ENCODE data around the gene PLEKHG4.

Gene PLEKHG4

DNA sequence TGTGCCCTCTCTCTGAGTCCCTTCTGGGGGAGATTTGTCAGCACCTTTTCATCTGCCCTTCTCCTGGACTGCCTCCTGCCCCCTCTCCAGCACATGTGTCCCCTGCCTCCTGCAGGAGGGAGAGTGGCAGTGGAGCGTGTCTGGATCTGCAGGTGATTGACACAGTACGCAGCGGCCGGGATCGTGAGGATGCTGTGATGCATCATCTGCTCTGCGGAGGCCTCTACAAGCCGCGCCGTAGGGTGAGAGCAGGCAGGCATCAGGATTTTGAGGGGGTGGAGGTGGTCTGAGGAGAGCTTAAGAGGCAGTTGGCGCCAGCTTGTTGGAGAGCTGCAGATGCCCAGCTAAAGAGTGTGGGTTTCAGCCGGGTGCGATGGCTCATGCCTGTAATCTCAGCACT is 19.6 kb upstream of the PLEKHG4 start:
- in situ Hi-C loops (cut with MboI; ENCODE audit: low sequenced_read_pairs) = no loop called here

DNA sequence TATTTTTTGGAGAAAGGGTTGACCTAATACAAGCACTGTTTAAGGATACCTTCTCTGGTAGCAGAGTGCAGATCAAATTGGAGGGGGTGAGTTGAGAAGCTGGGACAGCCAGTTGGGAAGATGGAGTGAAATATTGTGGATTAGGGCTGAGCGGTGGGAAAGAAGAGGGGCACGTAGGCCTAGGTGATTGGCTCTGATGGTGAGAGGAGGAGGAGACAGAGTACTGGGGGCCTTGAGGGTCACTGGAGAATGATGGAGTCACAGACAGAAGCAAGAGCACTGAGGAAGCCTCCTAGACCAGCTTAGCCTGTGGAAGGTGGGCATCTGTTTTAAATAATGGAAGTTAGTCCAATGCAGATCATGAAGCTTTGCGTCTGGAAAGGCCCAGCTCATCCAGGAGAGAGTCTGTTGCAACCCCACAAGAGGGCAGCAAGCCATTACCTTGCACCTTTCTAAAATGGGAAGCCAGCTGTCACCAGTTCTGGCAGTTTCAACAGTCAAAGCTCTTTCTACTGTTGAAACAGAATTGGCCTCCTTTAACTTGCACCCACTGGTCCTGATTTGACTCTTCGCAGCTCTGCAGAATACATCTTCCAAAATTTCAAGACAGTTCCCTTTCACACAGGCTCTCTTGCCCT is 18.8 kb upstream of the PLEKHG4 start:
- in situ Hi-C loops (cut with MboI; ENCODE audit: low sequenced_read_pairs) = no loop called here

DNA sequence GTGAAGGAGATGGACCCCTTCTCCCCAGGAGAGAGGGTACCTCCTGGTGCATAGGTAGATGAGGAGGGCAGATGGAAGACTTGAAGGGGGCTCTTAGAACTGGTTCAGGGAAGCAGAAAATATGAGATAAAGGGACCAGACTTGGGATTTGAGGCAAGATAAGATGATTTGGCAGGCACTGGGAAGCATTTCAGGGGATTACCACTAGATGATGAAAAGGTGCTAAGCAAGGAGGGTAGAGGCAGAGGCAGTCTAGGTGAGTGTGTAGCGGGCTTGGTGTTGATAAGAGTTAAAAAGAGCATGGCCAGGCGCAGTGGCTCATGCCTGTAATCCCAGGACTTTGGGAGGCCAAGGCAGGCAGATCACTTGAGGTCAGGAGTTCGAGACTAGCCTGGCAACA is 16.1 kb upstream of the PLEKHG4 start:
- in situ Hi-C loops (cut with MboI; ENCODE audit: low sequenced_read_pairs) = no loop called here

DNA sequence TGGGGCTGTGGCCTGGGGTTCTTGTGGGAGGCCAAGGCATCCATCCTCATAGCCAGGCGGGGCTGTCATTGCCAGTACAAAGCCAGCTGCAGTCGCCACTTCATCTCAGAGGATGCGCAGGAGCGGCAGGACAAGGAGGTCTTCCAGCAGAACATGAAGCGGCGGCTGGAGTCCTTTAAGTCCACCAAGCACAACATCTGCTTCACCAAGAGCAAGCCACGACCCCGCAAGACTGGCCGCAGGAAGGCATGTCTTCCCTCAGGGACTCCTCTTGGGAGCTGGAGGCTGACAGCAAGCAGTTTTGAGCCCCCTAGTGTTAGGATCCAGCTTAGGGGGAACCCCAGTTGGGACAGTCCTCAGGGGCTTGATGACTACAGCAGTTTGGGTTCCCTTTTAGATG is 15.1 kb upstream of the PLEKHG4 start:
- in situ Hi-C loops (cut with MboI; ENCODE audit: low sequenced_read_pairs) = no loop called here

DNA sequence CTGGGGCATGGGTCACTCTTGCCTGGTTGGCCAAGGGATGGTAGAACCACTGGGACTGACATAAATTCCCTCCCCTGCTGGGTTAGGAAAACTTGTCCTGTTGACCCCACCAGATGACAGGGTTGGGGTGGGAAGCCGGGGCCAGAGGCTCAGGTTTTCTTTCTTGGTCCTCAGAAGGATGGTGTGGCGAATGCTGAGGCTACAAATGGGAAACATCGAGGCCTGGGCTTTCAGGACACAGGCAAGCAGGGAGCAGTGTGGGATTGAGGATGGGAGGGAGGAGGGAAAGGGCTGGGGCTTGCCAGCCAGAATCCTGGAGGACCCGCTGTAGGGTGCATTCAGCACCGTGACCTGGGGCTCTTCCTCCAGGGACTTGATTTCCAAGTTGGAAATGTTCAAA is 14.5 kb upstream of the PLEKHG4 start:
- in situ Hi-C loops (cut with MboI; ENCODE audit: low sequenced_read_pairs) = no loop called here

DNA sequence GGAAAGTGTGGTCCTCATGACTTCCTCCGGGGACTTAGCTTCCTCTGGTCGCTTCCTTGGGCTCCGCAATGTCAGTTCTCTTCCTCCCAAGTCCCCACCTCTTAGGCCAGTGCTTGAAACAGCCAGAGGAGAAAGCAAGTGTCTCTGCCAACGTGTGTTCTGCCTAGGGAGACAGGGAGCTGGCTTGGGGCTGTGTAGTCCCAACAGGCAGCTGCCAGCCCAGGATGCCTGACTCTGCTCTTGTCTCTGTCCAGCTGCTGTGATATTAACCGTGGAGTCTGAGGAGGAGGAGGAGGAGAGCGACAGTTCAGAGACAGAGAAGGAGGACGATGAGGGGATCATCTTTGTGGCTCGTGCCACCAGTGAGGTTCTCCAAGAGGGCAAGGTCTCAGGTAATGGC is 13.5 kb upstream of the PLEKHG4 start:
- in situ Hi-C loops (cut with MboI; ENCODE audit: low sequenced_read_pairs) = no loop called here

DNA sequence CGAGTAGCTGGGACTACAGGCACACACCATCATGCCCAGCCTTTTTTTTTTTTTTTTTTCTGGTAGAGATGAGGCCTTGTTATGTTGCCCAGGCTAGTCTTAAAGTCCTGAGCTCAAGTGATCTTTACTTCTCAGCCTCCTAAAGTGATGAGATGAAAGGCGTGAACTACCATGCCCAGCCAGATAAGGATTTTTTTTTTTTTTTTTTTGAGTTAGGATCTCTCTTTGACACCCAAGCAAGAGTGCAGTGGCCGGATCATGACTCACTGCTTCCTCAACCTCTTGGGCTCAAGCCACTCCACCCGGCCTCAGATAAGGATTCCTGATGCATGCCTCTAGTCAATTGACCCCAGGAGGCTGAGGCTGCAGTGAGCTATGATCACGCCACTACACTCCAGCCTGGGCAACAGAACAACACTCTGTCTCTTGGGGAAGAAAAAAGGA is 11.2 kb upstream of the PLEKHG4 start:
- in situ Hi-C loops (cut with MboI; ENCODE audit: low sequenced_read_pairs) = no loop called here

DNA sequence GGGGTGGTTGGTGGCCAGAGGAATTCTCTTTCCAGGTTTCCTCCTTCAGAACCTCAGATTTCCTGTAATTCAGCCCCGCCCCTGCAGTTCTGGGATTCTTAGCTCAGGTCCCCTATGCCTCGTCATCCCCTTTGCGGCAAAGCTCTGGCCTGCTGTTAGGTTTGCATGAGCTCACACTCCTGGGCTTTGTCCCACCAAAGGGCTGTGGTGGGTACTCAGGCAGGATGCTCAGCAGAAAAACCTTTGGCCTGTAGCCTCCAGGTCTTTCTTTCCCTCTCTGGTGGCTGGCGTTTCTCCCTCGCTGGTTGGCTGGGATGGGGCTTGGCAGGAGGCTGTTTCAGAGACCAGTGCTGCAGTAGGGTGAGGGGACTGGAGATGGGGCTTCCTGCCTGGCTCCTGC is 9.6 kb upstream of the PLEKHG4 start:
- in situ Hi-C loops (cut with MboI; ENCODE audit: low sequenced_read_pairs) = no loop called here

DNA sequence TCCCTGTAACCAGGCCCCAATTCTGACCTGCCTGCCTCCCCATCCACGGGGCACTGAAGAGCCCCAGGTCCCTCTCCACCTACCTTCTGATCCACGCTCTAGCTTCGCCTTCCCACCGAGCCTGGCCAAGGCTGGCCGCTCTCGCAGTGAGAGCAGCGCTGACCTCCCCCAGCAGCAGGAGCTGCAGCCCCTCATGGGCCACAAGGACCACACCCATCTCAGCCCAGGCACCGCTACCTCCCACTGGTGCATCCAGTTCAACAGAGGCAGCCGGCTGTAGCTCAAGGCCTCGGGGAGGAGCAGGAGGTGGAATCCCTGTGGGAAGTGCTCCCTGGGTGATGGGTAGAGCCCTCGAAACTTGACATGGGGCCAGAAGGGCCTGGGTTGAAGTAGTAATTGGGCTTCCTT is 8.4 kb upstream of the PLEKHG4 start:
- in situ Hi-C loops (cut with MboI; ENCODE audit: low sequenced_read_pairs) = no loop called here

DNA sequence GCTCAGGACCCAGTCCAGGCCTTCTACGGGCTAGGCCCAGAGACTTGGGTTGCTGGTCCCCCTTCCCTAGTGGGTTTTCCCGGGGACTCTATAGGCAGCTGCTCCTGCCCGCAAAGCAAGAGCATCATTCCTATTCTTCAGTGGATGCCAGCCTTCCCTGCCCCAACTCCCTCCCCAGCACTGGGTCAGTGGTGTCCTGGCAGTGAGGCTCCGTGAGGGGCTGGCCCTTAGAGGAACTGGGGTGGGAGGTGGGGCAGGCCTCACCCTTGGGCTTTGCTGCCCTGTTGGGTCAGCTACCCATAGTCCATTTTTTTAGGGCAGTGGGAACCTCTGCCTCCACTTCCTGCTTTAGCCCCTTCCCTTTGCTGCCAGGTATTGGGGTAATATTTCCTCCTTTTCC is 7.9 kb upstream of the PLEKHG4 start:
- in situ Hi-C loops (cut with MboI; ENCODE audit: low sequenced_read_pairs) = no loop called here

DNA sequence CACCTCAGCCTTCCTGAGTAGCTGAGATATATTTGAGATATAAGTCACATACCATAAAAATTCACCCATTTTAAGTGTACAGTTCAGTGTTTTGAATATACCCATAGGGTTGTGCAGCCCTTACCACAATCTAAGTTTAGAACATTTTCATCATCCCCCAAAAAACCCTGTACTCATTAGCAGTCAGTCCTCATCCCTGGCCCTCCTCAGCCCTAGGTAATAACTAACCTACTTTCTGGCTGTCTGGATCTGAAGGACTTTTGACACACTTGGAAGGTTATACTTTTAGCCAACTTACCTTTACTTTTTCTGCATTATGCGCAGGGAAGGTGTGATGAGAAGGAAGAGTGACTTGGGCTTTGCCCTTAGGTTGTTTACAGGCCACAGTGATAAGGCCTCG is 4.0 kb upstream of the PLEKHG4 start:
- in situ Hi-C loops (cut with MboI; ENCODE audit: low sequenced_read_pairs) = no loop called here

DNA sequence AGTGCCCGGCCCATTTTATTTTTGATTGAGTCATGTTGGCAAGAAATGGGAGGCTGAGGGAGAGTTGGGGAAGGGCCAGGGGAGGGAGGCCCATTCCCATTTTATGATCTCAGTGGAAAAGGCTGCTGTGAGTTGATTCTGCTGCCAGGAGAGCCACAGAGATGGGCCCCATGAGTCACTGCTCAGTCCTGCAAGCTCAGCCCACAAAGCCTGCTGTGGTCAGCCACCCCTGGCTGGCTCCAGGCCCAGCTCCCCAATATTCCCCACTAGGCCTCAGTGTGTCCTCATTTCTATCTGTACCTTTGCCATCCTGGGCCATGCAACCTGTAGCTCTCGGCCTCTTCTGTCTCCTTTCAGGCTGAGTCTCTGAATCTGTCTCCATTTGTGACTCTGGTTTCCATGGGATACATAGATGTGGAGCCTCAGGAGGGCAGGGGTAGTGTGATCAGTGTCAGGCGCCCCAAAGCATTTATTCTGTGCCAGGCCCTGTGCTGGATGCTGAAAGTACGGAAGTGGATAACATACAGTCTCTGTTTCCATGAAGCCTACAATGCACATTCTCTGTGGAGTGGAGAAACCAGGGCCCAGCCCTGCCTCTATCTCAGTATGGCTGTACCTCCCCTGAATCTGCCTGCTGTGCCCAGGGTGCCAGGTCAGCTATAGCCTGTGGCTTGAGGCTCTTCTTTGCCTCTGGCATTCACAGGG is 1.9 kb upstream of the PLEKHG4 start:
- in situ Hi-C loops (cut with MboI; ENCODE audit: low sequenced_read_pairs) = no loop called here

DNA sequence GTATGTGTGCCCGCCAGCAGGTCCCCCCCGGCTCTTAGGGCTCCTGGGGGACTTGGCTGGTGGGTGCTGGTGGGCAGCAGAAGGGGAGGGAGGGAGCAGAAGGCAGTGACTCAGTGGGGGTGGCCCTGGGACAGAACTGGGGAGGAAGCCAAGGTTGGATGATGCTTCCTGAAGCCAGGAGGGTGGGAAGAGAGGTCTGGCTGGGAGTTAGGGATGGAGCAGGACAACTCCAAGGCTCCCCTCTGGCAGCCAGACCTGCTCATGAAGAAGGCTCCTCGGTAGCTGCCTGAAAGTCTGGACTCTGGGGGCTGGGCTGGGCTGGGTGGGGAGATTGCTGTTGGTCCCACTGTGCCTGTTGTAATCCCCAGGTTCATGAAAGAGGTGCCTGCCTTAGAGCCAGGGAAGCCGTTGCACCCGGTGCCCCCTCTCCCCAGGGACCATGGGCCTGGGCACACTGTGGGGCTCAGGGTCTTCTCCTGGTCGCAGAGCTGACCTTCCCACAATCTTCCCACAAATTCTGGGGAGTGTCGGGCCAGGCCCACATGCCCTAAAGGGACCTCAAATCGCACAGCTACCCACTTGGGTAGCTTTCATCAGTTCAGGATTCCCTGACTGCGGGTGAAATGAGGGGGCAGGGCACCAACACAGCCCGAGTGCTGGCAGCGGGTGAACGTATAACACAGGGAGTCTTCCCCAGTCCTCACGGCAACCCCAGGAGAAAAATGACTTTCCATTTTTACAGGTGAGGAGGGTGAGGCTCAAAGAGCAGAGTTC is 1.1 kb upstream of the PLEKHG4 start:
- in situ Hi-C loops (cut with MboI; ENCODE audit: low sequenced_read_pairs) = no loop called here

DNA sequence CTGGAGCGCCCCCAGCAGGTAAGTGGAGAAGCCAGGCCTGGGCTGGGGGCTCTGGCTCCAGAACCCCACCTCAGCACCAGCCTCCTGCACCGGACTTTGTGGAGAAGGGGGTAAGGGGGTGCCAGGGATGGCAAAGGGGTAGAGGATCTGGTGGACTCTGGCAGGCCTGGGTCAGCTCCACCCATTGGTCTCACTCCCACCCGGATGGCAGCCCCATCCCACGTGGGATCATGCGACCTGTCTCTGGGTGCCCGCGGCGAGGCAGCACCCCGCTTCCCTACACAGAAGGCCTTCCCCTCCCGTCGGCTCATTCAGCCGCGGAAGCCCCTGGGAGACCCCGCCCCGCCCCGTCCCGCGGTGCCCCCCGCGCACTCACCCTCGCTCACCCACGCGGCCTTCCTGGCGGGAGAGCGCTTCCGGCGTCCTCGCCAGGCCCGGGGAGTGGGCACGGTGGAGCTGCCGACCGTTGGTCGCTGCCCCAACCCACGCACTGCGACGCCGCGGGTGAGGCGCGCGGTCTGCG is 498 bp upstream of the PLEKHG4 start:
- in situ Hi-C loops (cut with MboI; ENCODE audit: low sequenced_read_pairs) = no loop called here

DNA sequence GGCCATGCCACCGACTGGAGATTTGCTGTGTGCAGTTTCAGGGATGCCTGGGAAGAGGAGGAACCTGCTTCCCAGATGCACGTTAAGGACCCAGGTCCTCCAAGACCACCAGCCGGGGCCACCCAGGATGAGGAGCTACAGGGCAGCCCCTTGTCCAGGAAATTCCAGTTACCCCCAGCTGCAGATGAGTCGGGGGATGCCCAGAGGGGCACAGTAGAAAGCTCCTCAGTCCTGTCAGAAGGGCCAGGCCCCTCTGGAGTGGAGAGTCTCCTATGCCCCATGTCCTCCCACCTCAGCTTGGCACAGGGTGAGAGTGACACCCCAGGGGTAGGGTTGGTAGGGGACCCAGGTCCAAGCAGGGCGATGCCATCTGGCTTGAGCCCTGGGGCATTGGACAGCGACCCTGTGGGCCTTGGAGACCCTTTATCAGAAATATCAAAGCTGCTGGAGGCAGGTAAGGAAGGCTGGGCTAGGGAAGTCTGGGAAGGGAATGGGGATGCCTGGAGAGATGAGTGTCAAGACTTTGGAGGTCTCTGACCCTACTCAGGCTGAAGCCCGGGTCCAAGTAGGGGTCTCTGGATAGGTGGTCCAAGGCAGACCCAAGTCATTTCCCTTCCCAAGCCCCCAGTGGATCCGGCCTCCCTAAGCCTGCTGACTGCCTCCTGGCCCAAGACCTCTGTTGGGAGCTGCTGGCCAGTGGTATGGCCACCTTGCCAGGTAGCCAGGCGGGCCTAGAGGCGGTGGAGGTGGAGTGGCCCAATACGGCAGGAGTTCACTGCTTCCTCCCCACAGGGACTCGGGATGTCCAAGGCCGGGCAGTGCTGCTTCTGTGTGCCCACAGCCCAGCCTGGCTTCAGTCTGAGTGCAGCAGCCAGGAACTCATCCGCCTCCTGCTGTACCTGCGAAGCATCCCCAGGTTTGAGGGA is 1.0 kb downstream of the PLEKHG4 start:
- in situ Hi-C loops (cut with MboI; ENCODE audit: low sequenced_read_pairs) = no loop called here

DNA sequence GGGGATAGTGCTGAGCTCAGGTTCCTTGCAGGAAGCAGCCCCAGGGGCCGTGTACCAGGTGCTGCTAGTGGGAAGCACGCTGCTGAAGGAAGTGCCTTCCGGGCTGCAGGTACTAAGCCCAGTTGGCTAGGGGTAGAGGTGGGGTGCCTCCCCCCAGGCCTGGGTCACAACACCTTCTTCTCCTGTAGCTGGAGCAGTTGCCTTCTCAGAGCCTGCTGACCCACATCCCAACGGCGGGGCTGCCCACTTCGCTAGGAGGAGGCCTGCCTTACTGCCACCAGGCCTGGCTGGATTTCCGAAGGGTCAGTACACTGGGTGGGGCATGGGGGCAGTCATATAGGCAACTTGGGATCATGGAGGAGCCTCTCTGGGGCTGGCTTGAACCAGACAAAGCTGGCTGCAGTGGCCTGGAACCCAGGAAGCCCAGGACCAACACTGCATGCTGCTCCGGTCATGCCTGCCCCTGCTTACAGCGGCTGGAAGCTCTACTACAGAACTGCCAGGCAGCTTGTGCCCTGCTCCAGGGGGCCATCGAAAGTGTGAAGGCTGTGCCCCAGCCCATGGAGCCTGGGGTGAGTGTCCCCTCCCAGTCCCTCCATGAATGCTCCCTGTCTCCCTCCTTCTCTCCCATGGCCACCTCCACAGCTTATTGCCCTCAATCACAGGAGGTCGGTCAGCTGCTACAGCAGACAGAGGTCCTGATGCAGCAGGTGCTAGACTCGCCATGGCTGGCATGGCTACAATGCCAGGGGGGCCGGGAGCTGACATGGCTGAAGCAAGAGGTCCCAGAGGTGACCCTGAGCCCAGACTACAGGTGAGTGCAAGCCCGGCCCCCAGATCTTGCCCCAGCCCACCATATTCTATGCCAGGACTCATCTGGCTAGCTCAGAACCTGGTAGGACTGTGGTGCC is 2.5 kb downstream of the PLEKHG4 start:
- in situ Hi-C loops (cut with MboI; ENCODE audit: low sequenced_read_pairs) = no loop called here

DNA sequence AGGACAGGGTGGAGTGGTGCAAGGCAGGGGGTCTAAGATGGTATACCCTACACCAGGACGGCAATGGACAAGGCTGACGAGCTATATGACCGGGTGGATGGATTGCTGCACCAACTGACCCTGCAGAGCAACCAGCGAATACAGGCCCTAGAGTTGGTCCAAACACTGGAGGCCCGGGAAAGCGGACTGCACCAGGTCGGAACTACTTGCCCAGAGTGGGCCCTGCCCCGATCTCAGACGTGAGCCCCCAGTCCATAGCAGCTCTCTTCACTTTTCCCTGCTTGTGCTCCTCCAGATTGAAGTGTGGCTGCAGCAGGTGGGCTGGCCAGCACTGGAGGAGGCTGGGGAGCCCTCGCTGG is 3.1 kb downstream of the PLEKHG4 start:
- in situ Hi-C loops (cut with MboI; ENCODE audit: low sequenced_read_pairs) = no loop called here

DNA sequence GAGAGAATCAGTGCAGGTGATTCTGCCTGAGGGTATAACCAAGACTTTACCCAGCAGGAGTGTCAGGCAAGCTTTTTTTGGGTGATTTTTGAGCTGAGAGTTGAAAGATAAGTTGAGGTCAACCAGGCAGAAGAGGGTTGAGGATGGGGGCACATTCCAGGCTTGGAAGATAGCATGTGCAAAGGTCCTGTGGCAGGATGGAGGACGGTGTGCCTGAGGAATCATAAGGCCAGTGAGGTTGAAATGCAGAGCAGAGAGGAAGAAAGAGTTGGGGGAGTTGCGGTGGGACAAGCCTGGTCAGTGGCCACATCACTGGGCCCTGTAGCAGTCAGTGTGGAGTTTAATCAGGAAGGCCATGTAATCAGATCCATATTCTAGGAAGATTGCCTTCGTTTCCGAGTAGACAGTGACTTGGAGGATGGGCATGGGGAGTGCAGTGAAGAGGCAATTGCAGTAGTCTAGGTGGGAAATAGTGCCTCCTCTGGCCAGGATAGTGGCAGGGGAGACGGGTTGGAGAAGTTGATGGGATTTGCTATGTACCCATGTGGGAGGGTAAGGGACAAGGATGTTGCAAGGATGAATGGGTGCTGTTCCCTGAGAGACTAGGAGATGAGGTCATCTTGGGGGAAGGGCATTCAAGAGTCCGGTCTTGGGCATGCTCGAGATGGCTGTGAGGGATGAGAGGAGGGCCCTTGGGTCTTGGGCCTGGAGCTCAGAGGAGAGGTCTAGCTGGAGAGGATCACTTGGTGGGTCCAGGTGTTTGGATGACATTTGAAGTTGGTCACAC is 3.9 kb downstream of the PLEKHG4 start:
- in situ Hi-C loops (cut with MboI; ENCODE audit: low sequenced_read_pairs) = no loop called here

Measured in HL-60/S4 (cell line).